ENCODE measurements around the gene PADI2.
A peak's percentile ranks its signal among the peaks of the same experiment; 100 is the strongest.

Gene PADI2

GRCh38 chr1:17053086-17053684, 66.1 kb downstream of the PADI2 start:
- no peak for DNase-seq

DNA sequence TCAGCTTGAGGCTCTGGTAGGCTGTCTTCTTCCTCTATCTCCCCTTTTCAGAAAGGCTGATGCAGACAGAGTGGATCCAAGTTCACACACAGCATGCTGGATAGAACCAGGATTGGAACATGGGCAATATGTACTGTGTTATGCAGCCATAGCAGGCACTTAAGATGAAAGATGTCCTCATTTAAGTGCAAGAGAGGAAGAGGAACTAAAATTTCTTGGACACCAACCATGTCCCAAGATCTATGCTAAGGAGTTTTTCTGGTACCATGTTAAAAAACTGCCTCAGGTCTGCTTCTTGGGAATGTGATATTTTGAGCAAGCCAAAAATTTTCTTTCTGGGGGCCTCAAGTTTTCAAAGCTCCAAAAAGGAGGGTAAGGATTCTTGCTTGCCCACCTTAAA, 66.6 kb downstream of the PADI2 start:
- DNase-seq, result no peak

DNA sequence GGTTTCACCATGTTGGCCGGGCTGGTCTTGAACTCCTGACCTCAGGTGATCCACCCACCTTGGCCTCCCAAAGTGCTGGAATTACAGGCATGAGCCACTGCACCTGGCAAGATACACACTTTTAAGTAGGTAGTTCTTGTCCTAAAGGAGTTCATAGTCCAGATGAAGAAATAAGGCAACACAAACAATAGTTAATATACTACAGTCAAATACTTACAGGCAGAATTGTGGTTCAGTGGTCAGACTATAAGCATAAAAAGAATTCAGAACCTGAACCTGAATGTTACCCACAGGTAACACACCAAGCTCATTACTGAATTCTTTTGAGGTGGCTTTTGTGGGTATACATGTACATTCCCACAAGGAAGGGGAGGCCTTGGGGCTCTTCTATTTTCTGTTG, 67.2 kb downstream of the PADI2 start:
- no peak for DNase-seq

GRCh38 chr1:17047924-17048323, 71.3 kb downstream of the PADI2 start:
- no peak for DNase-seq

GRCh38 chr1:17046334-17046657, 73.0 kb downstream of the PADI2 start:
- no peak for DNase-seq

DNA sequence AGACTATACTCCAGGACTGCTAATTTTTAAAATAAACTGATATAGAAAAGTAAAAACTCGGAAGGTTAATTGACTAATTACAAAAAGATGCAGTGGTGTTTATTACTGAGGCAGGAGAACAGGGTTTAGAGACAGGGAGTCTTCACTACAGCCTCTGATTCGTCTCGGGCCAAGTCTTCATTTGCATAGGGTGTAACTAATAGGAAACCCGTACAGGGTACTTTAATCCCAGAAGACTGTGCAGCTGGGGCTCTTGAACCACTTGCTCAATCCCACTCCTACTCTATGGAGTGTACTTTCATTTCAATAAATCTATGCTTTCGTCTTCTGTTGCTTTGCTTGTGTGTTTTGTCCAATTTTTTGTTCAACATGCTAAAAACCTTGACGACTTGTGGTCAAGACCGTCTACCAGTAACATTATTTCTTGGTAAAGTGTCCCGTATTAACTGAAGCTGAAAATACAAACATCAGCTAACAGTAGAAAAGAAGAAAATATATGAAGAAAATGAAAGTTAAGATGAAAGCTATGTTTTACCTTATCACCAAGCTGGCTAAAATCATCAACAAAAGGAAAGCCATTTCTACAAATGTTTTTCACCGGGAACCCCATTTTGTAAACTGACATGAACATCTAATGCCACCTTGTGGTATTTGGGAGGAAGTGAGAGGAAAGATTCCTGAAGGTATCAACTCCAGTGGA, 73.5 kb downstream of the PADI2 start:
- peak; percentile 63 for DNase-seq

- no peak for DNase-seq
These were observed 74.1 kb downstream of the PADI2 start for GRCh38 chr1:17045150-17045549.

GRCh38 chr1:17043676-17044075, 75.6 kb downstream of the PADI2 start:
- no peak for DNase-seq

DNA sequence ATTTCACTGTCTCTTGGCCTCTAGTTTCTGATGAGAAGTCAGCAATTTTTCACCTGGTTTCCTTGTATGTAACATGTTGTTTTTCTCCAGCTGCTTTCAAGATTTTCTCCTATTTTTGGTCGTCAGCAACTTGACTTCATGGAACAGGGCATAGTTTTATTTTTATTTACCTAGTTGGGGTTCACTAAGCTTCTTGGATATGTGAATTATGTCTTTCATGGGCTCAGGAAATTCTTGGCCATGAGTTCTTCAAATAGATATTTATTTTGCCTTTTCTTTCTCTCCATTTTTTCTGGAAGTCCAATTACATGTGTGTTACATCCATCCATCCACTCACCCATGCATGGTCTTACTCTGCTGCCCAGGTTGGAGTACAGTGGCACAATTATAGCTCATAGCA, 79.1 kb downstream of the PADI2 start:
- no peak for DNase-seq

DNA sequence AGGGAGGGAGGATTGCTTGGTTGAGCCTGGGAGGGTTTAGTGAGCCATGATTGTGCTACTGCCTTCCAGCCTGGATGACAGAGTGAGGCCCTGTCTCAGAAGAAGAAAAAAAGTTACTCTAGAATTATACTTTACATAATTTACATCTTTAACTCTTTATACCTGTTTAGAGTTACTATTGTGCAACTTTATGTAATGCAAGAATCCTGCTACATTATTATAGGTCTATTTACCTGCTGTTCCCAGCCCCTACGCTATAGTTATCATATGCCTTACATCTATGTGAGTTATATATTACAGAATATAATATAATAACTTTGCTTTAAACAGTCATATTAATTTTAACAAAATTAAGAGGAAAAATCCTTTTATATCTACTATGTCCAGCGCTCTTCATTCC, 79.7 kb downstream of the PADI2 start:
- DNase-seq, result no peak

GRCh38 chr1:17033481-17033880, 85.8 kb downstream of the PADI2 start:
- DNase-seq, result no peak

GRCh38 chr1:17032741-17033140, 86.5 kb downstream of the PADI2 start:
- DNase-seq, result no peak

GRCh38 chr1:17031436-17031835, 87.8 kb downstream of the PADI2 start:
- DNase-seq, result no peak

DNA sequence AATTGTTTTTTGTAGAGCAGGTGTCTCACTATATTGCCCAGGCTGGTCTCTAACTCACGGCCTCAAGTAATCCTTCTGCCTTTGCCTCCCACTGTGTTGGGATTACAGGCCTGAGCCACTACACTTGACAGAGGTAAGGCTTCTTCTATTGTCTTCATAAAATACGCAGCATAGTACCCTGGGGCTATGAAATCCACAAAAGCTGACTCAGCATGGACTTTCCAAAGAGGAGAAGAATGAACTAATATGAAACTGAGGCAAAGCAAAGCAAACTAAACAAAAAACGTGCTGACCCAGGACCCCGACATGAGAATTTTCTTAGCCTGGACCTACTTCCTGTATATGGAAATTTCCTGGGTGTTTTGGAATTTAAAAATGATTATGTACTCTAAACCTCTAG, 89.0 kb downstream of the PADI2 start:
- DNase-seq, result no peak

GRCh38 chr1:17028662-17029188, 90.5 kb downstream of the PADI2 start:
- no peak for DNase-seq

DNA sequence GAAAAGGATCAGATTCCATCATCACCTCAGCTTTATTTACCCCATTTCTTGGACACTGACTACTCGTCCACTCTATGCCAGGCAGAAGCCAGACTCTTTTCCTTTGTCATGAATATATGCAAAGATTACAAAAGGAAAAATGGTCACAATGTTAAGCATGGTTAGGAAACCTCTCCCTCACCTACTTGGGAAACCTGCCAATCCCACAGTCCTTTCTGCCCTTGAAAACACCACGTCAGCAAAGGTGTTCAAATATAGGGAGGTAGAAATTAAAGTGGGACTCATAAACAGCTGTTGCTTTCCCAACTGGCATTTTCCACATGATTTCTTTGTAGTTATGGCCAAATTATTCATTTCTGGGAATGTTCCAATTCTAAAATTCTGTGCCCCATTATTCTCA, 91.4 kb downstream of the PADI2 start:
- no peak for DNase-seq

GRCh38 chr1:17027403-17027802, 91.8 kb downstream of the PADI2 start:
- no peak for DNase-seq

DNA sequence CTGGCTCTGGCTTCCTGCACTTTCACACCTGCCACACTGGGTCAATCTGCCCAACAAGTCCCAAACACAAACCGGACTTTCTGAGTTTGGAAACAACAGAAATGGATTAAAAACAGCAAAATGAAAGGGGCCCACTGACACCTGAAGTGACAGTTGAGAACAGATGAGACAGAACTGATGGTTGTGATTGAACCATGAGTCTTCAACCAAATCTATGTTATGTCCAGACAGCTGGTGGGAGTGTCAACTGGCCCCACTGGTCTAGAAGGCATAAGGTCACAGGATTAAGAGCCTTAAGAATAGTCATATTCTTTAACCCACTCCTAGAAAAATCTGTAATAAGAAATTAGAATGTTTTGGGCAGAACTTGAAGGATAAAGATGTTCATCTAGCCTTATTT, 94.5 kb downstream of the PADI2 start:
- DNase-seq, result no peak

GRCh38 chr1:17023573-17023972, 95.7 kb downstream of the PADI2 start:
- DNase-seq, result no peak

DNA sequence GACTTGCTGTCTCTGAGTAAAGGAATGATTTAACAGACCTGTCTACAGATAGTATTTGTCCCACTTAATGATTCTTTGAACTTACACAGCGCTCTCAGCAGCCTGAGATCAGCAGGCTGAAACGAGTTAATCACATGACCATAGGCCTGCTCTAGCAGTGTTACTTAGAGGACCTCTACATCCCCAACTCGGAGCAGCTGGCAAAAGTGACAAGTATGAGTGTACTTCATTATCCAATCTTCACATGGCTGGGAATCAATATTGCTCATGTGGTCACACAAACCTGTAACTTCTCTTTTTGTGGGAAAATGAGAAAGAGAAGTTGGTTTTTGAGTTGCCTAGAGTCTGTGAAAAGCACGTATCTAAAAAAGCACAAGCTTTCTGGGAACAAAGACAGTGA, 96.1 kb downstream of the PADI2 start:
- no peak for DNase-seq

- no peak for DNase-seq
These were observed 97.4 kb downstream of the PADI2 start for GRCh38 chr1:17021896-17022295.

DNA sequence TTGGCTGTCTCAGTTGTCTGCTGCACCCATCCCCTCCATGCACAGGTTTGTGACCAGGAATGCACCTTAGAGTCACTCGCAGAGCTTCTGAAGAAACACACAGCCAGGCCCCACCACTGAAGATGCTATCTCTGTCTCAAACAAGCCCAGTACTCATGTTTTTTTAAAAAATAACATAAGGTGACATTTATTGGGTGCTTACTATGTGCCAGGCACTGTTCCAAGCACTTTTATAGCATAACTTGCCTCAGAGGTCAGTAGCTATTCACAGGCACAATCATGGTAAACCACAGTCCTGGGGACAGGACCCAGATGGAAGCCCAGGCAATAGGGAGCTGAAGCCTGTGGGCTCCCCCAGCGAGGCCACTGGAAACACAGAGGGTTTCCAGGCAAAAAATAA, 98.7 kb downstream of the PADI2 start:
- DNase-seq, result peak; percentile 23

DNA sequence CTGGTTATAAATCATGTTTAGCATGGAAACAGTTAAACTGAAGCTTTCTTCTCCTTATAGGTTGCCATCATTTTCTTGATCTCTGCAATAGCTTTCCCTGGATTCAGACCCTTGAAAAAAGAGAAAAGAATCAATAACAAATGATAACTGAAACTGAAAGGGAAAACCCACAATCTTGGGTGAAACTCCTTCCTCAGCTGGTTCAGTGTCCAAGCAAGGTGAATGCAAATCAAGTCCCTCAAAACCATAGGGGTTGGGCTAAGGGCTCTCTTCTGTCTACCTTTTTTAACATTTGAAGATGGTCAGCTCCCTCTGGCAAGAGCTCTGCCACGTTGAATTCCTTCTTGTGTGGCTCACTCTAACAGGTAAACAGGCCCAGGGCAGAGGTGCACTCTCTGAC, 100.4 kb downstream of the PADI2 start:
- no peak for DNase-seq

DNA sequence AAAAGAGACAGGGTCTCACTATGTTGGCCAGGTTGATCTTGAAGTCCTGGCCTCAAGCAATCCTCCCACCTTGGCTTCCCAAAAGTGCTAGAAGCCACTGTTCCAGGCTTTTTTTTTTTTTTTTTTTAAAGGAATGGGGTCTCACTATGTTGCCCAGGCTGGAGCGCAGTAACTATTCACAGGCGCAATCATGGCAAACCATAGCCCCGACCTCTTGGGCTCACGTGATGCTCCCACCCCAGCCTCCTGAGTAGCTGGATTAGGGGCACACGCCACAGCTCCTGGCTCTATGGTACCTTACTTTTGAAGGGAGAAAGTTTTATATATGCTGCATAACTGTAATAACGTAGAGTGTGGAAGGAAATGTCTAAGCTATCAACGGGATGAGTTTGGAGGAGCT, 101.8 kb downstream of the PADI2 start:
- no peak for DNase-seq

All from EL (cell line).